ENCODE data around the gene MAGEF1. TPM values are rescaled to one million over a fixed set of nuclear protein-coding genes. Genes with fewer than 3 reads are reported as not detected.
A peak's percentile ranks its signal among the peaks of the same experiment; 100 is the strongest.

MAGEF1 gene
- total RNA-seq, 1 experiment from 2014 or later: 76.3 TPM

DNA sequence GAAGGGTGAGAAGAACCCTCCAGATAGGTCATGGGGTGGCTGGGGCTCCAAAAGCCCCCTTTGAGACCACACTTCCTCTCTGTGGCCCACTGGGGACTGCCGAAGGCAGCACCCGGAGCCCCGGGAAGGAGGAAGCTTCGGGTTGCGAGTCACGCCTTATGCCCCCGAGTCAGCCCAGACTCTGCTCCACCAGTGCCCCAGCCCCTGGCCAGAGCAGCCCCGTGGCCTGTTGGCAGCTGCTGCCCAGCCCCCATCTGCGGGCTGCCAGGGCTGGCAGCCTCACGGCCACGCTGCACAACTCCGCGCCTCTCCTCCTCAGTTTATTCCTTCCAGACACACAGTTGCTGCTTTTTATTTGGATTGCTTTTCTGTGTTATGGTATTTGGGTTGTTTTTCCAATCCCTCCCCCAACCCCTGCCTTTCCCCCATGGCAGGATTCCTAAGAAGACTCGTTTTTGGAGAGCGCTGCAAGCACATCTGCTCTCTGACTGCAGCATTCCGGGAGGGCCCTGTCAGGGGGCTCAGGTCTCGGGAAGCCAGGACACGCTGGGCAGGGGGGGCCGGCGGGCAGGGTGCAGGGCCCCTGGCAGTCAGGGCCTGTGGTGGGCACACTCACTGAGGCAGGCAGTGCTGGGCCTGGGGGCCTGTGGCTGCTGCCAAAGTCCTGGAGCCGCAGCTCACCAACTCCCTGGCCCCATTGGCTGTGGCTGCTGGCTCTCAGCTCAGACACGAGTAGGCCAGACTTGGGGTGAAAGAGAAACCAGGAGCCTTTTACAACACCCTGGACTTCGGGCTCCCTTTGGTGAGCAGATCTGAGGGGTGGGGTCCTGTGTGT, 20.2 kb downstream of the MAGEF1 start:
- DNase-seq (ENCODE audit: low read depth): no peak

DNA sequence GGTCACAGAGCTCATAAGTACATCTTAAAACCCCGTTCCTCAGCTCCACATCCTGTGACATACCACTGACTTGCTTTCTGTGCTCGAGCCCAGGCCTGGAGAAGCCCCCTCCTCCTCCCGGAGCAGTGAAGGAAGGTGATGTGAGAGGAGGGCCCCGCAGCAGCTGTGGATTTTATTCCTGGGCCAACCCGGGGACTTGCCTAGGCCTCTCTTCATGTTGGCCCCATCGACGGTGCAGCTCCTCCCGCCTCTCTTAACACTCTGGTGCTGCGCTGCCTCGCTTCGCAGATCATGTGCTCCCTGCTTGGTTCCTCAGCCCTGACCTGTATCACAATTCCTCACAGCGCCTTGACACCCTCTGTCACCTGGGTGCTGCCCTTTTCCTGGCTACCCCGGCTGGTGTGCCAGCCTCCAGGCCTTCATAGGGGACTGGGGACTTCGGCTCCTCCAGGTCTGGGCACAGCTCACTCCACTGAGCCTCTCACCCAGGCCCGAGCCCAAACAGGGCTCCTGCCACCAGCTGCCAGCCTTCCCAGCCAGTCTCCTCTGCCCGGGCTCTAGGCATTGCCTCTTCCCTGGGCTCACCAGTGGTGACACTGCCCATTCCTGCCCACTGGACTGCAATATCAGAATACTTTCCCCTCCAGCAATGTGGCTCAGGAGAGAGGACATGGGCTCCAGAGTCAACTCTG, 21.5 kb downstream of the MAGEF1 start:
- no peak for DNase-seq (ENCODE audit: low read depth)

DNA sequence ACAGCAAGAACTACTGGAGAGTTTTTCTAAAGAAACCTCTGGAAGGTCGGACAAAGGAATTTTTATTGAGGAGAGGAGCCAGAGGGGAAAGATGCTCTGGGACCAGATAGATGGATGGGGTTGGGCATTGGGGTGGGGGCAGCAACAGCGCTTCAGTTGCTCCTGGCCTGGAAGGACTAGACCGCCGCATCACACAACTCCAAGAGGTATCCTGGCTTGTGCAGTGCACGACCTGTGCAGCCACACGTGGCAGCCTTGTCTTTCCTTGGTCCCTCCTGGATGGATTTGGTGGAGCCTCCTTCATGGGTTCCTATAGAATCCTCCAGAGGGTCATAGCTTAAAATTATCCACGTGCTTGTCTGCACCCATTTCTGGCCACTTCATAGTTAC, 23.0 kb downstream of the MAGEF1 start:
- no peak for DNase-seq (ENCODE audit: low read depth)

DNA sequence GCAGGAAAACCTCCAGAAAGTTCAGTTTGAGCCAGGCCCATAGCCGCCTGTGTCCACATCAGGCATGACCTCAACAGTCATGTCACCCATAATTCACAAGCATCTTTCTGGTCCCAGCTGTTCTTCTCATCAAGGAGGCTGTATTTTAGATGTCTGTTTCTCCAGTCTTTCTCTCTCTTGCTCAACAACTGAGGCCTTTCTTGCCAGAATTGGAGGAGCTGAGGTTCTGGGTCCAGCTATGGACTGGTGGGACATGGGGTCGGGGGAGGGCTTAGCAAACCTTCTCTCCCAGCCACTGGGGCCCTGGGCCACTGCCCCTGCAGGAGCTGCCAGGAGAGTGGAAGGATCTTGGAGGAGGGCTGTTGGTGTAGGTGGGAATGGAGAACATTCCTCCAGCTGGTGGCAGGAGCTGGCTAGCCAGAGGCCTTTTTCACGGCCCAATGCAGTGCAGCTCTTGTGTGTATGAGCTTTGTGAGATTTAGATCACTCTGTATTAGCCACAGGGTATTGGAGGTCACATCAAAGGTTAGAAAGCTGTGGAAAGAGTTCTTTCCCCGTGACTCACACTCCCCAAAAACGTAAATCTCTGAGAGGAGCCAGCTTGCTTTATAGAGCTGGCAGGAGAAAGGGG, 23.5 kb downstream of the MAGEF1 start:
- peak; percentile 70 for DNase-seq (ENCODE audit: low read depth)

DNA sequence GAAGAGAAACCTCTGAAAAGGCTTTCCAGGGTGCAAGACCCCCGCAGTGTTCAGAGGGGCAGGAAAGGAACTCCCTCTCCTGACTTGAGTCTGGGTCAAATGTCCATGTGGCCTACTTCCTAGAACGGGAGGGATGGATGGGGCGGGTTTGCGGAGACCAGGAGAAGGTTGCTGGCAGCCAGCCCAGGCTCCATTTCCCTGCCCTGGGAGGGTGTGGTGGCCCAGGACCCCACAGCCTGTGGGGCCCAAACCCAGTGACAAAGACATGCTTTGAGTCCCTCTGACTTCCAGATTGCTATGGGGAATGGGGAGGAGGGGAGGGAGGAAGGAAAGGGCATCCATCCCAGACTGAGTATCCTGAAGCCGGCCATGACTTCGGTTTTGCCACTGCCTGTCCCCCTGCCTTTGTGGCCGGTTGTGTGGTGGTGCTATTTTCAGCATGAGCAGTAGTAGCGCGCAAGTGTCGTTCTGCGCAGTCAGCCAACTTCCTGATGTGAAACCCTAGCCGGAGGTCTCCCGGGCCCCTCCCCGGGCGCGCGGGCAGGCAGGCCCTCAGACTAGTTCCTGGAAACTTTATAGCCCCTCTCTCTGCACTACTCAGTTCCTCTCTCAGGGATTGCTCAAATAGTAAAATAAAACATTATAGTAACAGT, 24.4 kb downstream of the MAGEF1 start:
- no peak for DNase-seq (ENCODE audit: low read depth)

DNA sequence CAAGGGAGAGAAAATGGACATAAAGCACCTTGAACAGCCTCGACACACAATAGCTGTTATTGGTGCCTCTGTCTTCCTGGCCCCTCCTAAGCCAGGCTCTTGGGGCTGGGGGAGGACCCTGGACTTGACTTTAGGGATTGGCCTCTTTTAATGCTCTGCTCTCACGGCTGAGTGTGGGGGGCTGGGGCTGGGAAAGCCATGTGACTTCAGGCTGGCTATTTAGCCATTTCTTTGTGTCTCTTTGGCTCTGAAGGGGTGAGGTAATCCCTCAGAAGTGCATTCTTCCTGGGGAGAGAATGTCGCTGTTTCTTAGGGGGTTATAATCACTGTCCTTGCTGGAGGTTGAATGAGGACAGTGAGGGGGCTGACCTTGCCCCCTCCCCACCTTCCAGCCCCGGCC, 26.2 kb downstream of the MAGEF1 start:
- DNase-seq (ENCODE audit: low read depth): no peak

DNA sequence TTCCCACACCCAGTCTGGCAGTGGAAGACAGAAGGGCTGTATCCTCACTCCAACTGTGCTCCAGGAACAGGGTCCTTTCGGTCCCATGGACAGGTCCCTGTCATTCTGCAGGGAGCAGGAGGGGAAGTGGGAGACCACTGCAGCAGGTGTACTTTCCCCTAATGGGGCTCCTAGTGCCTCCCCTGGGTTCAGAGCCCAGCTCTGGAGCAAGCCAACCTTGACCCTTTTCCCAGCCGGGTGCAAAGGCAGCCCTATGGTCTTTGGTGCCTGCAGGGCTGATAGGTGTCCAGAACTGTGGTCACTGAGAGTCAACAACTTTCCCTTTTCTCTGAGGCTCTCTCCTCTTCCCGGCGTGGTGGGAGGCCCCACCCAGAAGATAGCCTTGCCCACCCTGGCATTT, 26.8 kb downstream of the MAGEF1 start:
- no peak for DNase-seq (ENCODE audit: low read depth)

DNA sequence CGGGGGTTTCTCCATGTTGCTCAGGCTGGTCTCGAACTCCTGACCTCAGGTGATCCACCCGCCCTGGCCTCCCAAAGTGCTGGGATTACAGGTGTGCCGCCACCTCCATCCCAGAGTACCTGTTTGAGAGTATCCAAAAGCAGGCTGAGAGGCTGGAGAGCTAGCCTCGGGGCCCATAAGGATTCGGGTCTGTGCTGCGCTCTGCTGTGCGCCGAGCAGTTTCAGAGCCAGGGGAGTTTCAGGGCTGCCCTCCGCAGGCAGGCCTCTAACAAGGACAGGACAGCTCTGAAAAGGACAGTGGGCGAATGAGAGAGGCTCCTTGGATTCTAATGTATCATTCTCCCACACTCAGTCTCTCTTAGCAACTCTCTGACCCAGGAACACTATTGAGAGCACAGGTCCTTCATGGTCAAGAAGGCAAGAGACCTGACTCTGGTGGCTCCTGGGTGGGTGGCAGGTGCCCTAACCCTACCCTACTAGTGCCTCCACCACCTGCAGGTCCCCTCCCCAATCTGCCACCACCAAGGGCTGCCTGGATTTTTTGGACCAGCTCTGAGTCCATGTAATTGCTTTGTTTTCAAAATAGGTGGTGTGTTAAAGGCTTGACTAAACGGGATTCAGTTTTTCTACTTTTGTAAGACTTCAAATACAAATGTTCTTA, 27.8 kb downstream of the MAGEF1 start:
- DNase-seq (ENCODE audit: low read depth): no peak

DNA sequence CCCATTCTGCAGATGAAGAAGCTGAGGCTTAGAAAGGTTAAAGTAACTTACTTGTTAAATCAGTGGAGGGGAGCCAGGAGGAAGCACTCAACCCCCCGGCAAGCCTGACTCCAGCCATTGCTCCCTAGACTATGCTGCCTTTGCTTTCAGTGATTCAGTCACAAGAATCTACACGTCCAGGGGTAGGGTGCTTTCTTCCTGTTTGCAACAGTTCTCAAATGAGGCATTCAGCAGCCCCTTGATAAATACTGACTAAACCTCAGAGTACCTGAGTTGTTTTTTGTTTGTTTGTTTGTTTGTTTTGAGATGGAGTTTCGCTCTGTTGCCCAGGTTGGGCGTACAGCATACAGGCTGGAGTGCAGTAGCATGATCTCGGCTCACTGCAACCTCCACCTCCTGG, 28.6 kb downstream of the MAGEF1 start:
- no peak for DNase-seq (ENCODE audit: low read depth)

DNA sequence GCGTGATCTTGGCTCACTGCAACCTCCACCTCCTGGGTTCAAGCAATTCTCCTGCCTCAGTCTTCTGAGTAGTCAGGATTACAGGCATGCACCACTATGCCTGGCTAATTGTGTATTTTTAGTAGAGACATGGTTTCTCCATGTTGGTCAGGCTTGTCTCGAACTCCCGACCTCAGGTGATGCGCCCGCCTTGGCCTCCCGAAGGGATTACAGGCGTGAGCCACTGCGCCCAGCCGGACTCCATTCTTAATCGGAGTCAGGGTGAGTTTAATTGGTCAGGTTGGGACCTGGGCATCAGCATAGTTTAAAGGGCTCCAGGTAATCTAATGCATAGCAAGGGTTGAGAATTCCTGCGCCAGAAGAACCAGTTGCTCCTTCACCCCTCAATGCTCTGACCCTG, 29.2 kb downstream of the MAGEF1 start:
- DNase-seq (ENCODE audit: low read depth): no peak

DNA sequence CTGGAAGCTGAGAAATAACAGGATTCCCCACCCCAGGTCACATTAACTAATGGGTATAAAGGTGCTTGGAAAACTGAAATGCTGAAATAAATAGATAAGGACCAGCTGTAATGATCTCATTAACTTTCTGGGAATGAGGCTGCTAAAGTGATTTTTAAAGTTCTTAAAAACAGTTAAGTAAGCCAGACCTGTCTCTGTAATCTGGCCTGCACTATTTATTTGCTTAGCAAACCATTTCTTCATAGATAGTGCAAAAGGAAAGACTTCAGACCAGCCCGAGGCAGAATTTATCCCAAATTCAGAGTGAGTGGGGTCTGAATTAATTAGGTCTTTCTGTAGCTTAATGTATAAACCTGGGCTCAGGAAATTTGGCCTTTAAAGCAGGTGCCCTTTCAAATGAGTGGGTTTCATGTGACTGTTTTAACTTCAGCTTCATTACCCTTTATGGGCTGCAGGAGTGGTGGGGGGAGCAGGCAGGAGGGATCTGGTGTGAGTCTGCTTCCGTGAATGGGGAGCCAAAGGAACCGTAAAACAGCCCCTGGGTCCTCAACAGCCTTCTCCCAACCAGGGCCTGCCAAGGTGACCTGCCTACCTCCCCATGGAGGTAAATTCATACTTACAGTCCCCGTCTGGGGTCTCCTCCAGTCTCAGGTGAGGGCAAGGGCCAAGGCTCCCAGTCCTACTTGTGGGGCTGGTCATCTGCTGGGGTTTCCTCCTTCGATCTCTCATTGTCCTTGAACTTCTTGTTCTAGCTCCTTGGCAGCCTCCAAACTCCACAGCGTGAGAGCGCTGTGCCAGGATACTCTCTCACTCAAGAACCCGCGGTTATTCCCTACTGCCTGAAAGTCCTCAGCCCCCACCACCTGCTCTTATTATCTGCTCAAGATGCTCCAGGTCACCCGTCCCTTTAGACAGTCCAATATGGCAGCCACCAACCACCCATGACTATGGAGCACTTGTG, 31.2 kb downstream of the MAGEF1 start:
- DNase-seq (ENCODE audit: low read depth): no peak

DNA sequence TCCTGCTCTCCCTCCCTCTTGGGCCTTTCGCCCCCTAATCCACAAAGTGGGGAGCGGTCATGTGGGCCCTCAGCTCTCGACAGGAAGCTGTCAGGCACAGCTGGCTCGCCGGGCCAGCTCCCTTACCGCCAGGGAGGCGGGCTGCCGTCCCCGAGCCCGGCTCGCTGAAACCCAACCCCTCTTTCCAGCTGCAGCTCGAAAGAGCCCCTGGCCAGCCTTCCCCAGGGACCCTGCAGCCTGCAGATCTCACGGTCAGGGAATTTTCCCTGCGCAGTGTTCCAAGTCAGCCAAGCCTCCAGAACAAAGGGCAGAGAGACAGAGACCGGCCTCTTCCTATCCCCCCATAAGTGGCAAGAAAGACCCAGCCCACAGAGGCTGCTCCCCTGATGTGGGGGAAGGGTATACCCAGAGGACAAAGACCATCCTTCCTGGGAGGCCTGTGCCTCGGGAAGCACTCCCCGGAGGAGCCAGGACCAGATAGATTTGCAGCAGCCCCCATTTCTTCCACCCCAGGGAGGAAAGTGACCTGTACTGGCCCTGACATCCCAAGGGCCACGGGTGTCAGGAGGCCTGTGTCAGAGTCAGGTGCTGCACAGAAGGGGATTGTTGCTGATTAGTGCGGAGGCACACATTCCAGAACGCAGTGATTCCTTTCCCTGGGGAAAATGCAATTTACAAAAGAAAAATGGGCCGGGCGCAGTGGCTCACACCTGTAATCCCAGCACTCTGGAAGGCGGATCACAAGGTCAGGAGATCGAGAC, 32.6 kb downstream of the MAGEF1 start:
- no peak for DNase-seq (ENCODE audit: low read depth)

DNA sequence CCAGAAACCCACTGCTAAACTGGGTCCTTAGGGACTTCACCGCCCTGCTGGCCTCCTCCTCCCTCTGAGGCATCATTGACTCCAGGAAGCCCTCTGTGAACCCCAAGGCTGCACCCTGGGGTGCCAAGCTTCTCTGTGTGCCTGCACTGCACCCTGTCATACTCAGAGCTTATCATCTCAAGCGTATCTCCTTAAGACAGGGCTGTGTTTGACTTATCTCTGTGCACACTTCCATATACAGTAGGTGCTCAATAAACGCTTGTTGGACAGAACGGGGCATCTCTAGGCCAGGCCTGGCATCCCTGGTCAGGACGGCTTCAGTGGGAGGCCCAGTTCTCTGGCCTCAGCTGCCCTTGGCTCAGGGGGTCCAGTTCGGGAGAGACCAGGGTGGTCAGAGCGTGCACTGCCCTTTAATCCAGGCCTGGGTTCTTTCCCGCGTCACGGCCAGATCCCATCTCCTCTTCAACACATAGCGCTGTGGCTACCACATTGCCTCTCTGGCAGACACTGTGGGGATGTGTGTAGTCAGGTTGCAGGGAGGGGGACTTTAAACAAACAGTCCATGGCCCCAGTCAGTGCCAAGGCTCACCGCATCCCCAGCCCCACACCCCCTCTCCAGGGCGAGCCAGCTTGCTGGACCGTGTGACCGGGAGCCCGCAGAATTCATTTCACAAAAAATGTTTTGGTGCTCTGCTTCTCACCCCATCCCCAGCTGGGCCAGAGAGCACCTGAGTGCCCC, 33.4 kb downstream of the MAGEF1 start:
- no peak for DNase-seq (ENCODE audit: low read depth)

DNA sequence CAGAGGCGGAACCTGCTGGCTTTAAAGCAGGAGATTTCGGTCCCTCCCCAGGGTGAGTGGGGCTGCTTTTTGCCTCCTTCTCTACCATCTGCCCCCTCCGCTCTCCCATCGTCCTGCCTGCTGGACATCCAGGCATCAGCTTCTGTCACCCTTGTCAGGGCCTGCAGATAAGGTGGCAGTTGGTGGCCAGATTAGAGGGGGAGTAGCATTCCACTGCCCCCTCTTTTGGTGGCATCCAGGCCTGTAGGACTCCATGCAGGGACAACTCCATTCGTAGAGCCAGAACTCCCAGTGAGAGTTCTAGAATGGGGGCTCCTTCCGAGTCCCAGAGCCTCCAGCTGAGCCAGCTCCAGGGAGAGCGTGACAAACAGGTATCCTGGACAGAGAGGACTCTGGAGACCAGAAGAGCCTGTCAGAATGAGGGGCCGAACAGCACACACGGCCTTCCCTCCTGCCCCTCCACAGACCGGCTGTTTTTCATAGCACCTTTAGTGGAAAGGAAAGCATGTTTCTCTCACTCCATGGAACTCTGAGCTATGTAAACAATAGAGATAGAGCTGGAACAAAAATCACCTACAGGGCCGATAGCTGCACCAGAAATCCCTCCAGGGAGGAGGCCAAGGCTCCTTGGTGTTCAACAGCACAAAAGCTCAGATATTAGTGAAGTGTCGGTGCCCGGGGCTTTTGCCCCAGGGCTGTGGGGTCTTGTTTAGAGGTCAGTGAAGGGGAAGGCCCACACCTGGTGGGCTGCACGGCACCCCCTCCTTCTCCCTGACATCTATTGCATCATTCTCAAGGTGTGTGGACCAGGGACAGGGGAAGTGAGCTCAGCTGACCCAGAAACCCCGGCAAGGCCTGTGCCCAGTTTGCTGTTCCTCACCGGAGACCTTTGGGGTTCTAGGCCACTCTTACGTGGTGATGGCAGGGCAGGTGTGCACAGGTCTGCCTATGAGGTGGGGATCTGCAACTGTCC, 34.2 kb downstream of the MAGEF1 start:
- DNase-seq (ENCODE audit: low read depth): no peak

DNA sequence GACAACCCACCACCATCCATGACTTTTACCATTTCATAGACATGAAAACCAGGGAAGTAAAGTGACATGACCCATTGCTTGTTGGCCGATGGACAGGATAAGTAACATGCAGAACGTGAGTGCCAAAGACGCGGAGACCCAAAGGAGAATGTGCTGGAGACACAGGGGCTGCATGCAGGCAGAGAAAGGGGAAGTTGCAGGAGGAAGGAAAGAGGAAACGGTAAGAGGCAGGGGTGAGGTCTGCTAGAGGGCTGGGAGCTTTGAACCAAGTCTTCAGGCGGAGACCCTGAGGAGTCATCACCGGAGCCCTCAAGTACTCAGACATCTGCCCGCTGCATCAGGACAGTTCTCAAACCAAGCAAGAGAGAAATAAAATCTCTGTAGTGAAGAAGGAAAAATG, 34.9 kb downstream of the MAGEF1 start:
- DNase-seq (ENCODE audit: low read depth): no peak

DNA sequence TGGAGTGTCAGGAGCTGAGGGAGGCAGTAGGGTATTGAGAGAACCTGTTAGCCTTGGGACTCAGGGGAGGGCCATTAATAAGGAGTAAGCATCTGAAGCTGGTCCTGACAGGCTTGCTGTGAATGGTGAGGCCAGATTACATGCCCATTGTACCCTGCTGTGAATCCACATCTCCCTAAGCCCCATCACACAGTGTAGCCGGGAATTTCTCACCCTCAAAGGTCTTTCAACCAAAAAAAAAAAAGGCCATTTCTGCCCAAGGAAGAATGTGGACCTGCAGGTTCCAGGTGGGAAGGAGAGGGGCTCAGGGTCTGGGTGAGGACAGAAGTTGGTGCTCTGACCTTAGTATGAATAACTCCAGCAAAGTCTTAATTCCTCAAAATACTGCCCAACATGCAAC, 37.2 kb downstream of the MAGEF1 start:
- DNase-seq (ENCODE audit: low read depth): no peak

All from HT1080 (cell line).